HepG2 (cell line): ENCODE data around the gene ZNF225. TPM values are rescaled to one million over a fixed set of nuclear protein-coding genes. Genes with fewer than 3 reads are reported as not detected.

ENCODE experiments used
- CHD2 ChIP-seq: IDR thresholded peaks from 2 replicates; pipeline ENCODE4 v1.6.1; 2011; ENCODE audit warnings: low read depth, low read length, improper control_type of control experiment
- ETS1 ChIP-seq: sonication (generic); formaldehyde crosslinking; IDR thresholded peaks from 2 replicates; pipeline ENCODE4 v1.4.0; 2020; ENCODE audit warnings: missing genetic modification reagents
- GABPA ChIP-seq, 2 experiments: IDR thresholded peaks; 2 replicates each; pipeline ENCODE4 v1.6.1; 2011 to 2016; ENCODE audit warnings: low read depth in 2 of 2, low read length in 1 of 2, missing biosample characterization in 1 of 2, missing genetic modification characterization in 1 of 2
- HNRNPK ChIP-seq: fragments of 200-400 bp; formaldehyde crosslinking; IDR thresholded peaks from 2 replicates; pipeline ENCODE4 v1.6.1; 2018; ENCODE audit warnings: low read length, low read depth, moderate library complexity, mild to moderate bottlenecking; ENCODE audit not compliant: poor library complexity, severe bottlenecking
- MEIS2 ChIP-seq: sonication (generic); formaldehyde crosslinking; IDR thresholded peaks from 2 replicates; pipeline ENCODE4 v1.9.0; 2021; ENCODE audit warnings: mild to moderate bottlenecking, missing genetic modification reagents
- POGZ ChIP-seq: sonication (generic); formaldehyde crosslinking; IDR thresholded peaks from 2 replicates; pipeline ENCODE4 v1.4.0; 2020; ENCODE audit warnings: mild to moderate bottlenecking, missing genetic modification reagents
- RFXANK ChIP-seq: IDR thresholded peaks from 2 replicates; pipeline ENCODE4 v1.6.1; 2016
- SAP130 ChIP-seq: IDR thresholded peaks from 2 replicates; pipeline ENCODE4 v1.6.1; 2016; ENCODE audit warnings: low read depth
- SATB2 ChIP-seq: sonication (generic); formaldehyde crosslinking; IDR thresholded peaks from 2 replicates; pipeline ENCODE4 v1.5.0; 2020; ENCODE audit warnings: missing genetic modification reagents
- SNAI1 ChIP-seq: sonication (generic); formaldehyde crosslinking; IDR thresholded peaks from 2 replicates; pipeline ENCODE4 v1.5.0; 2020; ENCODE audit warnings: mild to moderate bottlenecking, missing genetic modification reagents, borderline replicate concordance
- SUZ12 ChIP-seq: fragments of 150-350 bp; IDR thresholded peaks from 2 replicates; pipeline ENCODE4 v1.6.1; 2014; ENCODE audit warnings: low read depth, low read length
- ZBTB33 ChIP-seq: sonication (generic); formaldehyde crosslinking; IDR thresholded peaks from 2 replicates; pipeline ENCODE4 v1.4.0; 2020; ENCODE audit warnings: missing genetic modification reagents
- ZBTB34 ChIP-seq: sonication (generic); formaldehyde crosslinking; IDR thresholded peaks from 2 replicates; pipeline ENCODE4 v1.8.0; 2022; ENCODE audit warnings: mild to moderate bottlenecking, missing genetic modification reagents
- ZFP41 ChIP-seq: sonication (generic); formaldehyde crosslinking; IDR thresholded peaks from 2 replicates; pipeline ENCODE4 v1.4.0; 2020; ENCODE audit warnings: mild to moderate bottlenecking, missing genetic modification reagents, borderline replicate concordance
- ZNF563 ChIP-seq: sonication (generic); formaldehyde crosslinking; IDR thresholded peaks from 2 replicates; pipeline ENCODE4 v1.8.0; 2022; ENCODE audit warnings: mild to moderate bottlenecking, moderate library complexity, missing genetic modification reagents
- ZNF609 ChIP-seq: sonication (generic); formaldehyde crosslinking; IDR thresholded peaks from 2 replicates; pipeline ENCODE4 v1.4.0; 2020; ENCODE audit warnings: mild to moderate bottlenecking, missing genetic modification reagents, borderline replicate concordance
- ZNF639 ChIP-seq: conservative IDR thresholded peaks from 2 replicates; pipeline ENCODE4 v1.6.1; 2018; ENCODE audit warnings: missing genetic modification reagents
- ZNF781 ChIP-seq: sonication (generic); formaldehyde crosslinking; IDR thresholded peaks from 2 replicates; pipeline ENCODE4 v1.5.1; 2020; ENCODE audit warnings: borderline replicate concordance, mild to moderate bottlenecking, missing genetic modification reagents; ENCODE audit errors: not compliant biosample characterization
- polyA plus RNA-seq, 8 experiments: library from polyadenylated mRNA; depleted of rRNA in 3 of 8; stranded (reverse) in 7 of 8; unstranded in 1 of 8; fragments of >200 nt; fragmentation: Illumina TruSeq in 4 of 8; extraction: Trizol in 4 of 8; gene quantifications; 2 replicates each; pipeline versions ENCODE4 v1.2.1 to v1.2.3, GENCODE V29; 2011 to 2016; ENCODE audit warnings: low read depth in 4 of 8, missing spikeins in 1 of 8, mixed read lengths in 1 of 8; ENCODE audit not compliant: insufficient read depth in 1 of 8
- total RNA-seq, 5 experiments: library from RNA; depleted of rRNA; stranded (reverse); fragments of >200 nt; fragmentation: Illumina TruSeq; extraction: Trizol; gene quantifications; 2 replicates each; pipeline ENCODE4 v1.2.3, GENCODE V29; 2016; ENCODE audit warnings: low read depth in 1 of 5

Gene ZNF225
- total and polyA plus RNA-seq, 2 of the 13 experiments (the other 11 are each of a cell fraction or from before 2014, with no cell fraction given), result 0.87 to 3.3 TPM

- TF ChIP-seq ETS1 (CRISPR knock-in tag) (no peak), ZNF563 (CRISPR knock-in tag) (peak; percentile 43; the same call in 1 of the 2 replicates), ZBTB33 (CRISPR knock-in tag) (peak; percentile 17; the same call in 1 of the 2 replicates), GABPA (IDR thresholded peaks at IDR 0.05; ENCODE audit: low read depth, low read length) (peak; percentile 89), GABPA (CRISPR knock-in tag; IDR thresholded peaks at IDR 0.05; ENCODE audit: low read depth) (peak; percentile 98), CHD2 (no peak), ZFP41 (CRISPR knock-in tag) (no peak), HNRNPK (no peak), RFXANK (no peak), ZNF781 (CRISPR knock-in tag) (no peak), SUZ12 (peak; percentile 65), SAP130 (CRISPR knock-in tag) (peak; percentile 96), SATB2 (no peak), ZBTB34 (no peak), MEIS2 (CRISPR knock-in tag) (peak; percentile 67; the same call in 1 of the 2 replicates), SNAI1 (CRISPR knock-in tag) (no peak), ZNF639 (CRISPR knock-in tag) (no peak), POGZ (0 out of 2 replicates have a peak, but pooled peaks have one; percentile 38), ZNF609 (CRISPR knock-in tag) (no peak)
Observed at GRCh38 chr19:44071824-44072542, 41.2 kb upstream of the ZNF225 start, which contains the start of gene ZNF284 (continued).
